DMS 273 (cell line): Measurements from ENCODE around the gene DNAI7.

Experiments used
- DNase-seq: peaks from one replicate; lab custom pipeline; 2025; ENCODE audit not compliant: unreplicated experiment; lab: John Stamatoyannopoulos, UW

The DNAI7 gene, protein sequence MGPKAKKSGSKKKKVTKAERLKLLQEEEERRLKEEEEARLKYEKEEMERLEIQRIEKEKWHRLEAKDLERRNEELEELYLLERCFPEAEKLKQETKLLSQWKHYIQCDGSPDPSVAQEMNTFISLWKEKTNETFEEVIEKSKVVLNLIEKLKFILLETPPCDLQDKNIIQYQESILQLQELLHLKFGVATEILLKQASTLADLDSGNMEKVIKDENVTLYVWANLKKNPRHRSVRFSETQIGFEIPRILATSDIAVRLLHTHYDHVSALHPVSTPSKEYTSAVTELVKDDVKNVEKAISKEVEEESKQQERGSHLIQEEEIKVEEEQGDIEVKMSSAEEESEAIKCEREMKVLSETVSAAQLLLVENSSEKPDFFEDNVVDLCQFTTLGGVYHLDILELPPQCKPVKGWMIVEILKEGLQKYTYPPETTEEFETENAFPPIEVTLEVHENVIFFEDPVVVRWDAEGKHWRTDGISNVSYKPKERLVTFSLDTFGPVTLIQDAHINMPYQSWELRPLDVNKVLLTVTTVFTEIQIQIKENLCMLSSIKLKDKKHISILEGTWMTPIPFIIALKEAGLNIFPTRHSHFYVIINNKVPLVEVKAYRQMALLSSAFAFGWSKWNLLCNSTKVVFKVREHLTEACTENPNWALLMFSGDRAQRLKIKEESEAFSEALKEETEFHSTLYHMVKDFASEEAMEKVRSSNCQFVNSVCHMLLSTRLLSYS

DNA sequence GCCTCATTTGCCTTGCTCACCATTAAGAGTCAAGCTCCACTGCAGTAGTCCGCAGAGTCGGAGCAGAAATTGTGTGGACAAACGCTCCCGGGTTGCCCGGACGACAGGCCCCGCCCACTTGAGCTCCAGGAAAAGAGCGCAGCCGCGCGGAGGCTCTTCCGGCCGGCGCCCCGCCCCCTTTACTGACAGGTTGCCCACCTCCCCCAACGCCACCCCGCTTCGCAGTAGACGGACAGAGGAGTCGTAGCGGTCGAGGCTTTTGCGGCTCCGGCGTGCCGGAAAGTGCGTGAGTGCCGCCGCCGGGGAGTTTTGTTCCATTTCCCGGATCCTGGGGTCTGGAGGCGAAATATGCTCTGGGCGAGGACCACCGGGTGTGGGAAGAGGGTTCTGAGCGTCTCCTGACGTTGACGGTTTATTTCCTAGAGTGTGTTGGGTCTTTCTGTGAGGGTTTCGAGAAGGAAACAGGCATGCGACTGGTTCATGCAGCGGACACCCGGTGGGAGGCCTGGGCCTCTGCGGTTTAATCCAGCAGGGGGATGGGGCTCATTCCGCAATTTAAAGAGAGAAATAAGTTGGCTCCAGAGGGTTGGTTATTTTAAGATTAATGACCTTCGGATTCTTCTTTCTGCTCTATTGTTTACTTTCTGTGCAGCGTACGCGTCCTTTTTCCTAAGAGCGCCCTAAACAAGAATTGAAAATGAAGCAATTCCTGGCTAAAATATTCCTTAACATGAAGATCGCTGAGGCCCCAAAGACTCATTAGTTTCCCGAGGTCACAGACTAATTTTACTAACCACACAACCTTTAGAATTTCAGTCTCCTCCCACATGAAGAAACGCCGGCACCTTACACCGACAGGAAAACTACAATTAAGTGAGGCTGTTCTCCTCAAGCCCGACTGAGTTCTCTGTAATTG, at the start of gene DNAI7, which contains the start of gene ETFRF1:
Gene DNAI7, minus strand, starts transcription at position 105 of the 916 bp plus-strand sequence. Its CDS starts 82 bp downstream, at position 23.
Gene ETFRF1, plus strand, starts transcription at position 182 of the 916 bp plus-strand sequence. CDS start 8,720 bp downstream, outside the sequence.
- DNase-seq, result peak; percentile 97

DNA sequence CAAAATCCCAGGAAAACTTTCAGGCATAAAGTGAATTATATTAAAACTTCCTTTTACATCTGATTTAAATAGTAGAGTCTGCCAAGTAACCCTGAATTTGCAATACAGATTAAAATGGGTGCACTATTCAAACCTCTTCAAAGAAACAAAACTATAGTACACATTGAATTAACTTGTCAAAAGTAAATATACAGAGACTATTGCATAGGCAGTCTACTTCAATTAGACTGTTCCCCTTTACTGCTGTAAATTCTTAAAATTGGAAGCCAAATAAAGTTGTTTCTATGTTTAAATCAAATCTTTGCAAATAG, 48.7 kb upstream of the DNAI7 start:
- no peak for DNase-seq

DNA sequence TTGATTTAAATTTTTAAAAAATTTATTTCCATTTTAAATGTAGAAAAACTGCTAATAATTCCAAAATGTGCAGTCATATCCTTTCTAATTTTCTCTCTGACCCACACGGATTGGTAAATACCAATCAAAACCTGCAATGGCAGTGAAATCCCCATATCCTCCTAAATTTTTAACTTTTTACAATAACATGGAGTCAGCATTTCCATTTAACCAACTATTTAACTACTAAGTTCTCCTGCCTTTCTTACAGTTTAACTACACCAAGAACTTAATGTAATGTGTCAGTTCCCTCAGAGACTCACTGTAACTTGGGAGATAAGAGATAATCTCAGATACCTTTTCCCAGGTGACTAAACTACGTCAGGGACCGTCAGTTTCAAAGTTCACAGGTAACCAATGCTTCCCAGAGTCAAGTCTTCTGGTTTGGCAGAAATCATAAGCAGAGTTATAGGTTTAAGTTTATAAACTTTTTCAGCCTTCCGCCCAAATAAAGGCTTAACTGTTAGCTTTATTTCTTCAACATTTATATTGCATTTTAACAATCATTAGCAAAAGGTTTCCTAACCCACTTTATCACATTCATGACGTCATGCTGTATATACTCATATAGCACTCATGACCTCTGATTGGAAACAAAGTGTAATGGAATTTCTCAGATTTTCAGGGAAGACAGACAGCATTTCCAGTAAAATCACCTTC, 48.2 kb upstream of the DNAI7 start:
- DNase-seq, result no peak

DNA sequence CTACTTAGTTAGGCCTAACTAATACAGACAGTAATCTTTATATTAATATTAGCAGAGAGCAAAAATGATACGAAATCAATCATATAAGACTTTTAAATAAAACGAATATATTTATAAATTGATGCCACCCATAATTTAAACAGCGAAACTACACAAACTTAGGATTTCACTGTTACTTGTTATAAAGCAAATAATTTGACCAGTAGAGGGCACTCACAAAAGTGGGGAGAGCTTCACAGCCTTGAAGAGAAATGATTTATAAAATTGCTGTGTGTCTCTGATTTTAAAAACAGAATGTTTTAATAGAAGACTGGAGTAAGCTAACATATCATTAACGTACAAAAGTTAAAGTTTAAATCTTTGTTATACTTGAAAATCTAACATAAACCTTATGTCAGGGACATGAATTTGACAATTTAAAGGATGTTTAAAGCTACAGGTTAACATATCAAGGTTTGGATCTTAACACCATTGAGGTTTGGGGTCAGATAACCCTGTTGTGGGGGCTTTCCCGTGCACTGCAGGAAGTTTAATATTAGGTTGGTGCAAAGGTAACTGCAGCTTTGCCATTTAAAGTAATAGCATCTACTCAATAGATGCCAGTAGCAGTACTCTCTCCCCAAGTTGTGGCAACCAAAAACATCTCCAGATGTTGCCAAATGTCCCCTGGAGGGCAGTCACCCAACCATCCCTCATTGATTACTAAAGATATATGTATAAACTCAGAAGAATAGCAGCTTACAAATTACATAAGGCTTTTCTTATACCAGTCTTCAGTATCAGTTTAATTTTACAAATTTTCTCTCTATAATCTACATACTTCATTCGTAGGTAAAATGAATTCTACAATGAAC, 46.4 kb upstream of the DNAI7 start:
- peak; percentile 50 for DNase-seq

DNA sequence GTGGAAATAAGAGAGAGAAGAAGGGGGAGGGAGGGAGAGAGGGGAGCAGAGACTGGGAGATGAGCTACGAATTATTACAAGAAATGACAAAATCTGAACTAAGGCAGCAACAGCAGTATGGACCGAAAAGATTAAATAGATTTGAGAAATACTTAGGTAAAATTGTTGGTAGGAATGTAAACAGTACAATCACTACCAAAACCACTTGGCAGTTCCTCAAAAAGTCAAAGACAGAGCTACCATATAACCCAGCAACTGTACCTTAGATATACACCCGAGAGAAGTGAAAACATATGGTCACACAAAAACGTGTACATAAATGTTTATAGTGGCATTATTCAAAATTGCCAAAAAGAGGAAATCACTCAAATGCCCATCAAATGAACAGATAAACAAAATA, 41.7 kb upstream of the DNAI7 start:
- no peak for DNase-seq

DNA sequence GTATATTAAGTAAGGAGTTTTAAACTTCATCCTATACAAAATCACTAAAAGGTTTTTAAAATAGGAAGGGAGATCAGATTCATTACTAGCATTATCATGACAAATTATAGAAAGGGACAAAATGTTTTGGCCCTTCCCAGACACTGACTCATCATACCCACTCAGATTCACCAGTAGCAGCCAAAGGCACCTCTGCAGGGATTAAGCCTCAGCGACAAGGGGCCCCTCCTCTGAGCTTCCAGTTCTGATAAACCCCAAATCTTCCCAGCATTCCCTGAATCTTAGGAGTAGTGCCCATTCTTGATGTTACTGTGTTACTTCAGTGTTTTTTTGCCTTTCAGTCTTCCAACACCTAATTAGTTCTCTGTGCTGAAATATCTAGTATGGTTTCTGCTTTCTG, 41.2 kb upstream of the DNAI7 start:
- no peak for DNase-seq

DNA sequence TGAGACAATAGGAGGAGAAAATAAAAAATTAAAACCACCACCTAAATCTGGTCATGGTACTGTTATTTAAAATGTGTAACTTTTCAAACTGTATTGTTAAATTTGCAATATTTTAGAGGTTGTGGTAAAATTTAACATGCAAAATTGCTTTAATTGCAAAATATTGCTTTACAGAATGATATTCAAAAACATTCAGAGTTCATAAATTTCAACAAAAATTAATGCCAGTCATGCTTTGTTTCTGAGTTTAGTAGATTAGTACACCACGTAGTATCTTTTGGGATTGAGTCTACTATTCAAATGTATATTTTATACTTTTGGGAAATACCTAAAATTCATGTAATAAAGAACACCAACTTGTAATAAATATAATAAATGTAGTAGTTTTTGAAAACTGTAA, 18.4 kb upstream of the DNAI7 start:
- DNase-seq, result no peak

DNA sequence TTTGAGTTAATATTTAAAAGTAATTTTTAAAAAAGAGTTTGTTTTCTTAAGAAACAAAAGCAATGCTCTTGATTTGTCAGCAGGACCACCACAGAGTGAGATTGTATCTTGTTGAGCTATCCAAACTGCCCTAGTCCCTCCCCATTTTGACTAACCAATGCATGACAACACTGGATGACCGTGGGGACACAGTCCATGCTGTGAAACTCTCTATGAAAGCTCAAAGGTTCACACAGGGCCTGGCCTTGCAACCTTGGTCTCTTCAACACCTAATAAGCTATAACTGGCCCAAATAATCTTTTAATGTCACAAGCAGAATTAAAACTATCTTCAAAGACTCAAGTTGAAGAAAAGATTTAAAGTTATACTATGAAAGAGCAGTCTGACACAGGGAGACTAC, 13.6 kb upstream of the DNAI7 start:
- no peak for DNase-seq

DNA sequence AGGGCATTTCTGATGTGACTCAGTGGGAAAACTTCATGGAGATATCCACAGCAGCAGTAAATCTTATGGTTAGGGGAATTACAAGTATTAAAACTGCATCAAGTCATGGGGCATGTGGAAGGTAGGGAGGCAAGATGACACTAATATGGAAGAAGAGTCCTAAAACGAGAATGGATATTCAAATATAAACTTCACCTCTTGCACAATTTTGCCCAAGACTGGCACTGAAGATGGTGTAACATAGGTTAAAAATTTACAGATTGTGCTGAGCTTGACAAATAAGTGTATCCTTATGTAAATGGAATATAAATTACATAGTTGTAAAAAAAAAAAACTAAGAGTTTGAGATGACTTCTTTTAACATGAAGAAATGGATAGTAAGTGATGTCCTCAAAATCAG, 12.9 kb upstream of the DNAI7 start:
- no peak for DNase-seq

DNA sequence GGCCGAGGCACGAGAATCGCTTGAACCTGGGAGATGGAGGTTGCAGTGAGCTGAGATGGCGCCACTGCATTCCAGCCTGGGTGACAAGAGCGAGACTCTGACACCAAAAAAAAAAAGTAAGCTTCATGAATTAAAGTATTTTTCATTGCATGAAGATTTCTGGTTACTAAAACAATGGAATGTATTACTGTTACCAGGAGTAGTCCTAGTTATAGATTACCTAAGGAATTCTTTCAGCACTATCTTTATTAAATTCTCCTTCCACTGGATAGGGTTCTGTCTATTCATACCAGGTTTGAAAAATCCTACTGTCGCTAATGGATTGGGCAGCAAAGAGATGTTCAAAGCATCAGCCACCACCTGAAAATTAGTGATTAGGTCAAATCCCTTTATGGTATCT, 12.5 kb upstream of the DNAI7 start:
- DNase-seq, result no peak

DNA sequence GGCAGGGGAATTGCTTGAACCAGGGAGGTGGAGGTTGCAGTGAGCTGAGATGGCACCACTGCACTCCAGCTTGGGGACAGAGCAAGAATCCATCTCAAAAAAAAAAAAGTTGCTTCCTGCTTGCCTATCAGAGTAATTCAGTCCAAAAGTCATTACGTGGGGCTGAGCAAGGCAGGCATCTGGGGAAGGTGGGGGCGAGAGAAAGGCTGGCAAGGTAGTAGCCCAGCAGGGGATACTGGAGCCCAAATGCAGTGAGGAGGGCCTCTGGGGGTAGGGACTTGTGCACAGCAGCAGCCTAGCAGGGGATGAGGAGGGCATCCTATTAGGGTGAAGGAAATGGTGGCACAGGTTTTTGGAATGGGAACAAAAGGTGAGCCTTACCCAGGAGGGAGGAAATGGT, 7.2 kb upstream of the DNAI7 start:
- no peak for DNase-seq

DNA sequence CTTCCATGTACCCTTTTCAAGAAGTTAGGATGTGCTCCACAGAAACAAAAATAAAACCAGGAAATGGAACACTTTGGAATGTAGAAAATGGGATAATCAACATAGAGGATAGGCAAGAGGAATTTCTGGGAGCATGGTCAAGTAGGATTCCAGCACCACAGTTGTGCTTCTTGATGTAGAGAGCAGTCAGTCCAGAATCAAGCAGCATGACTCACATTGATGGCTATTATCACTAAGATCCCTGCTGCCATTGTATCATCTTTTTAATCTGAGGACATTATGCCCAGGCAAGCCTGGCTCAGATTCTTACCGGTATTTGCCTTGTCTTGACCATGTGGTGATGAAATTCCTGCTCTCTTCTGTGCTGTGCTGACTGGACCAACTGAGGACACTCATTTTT, 5.7 kb upstream of the DNAI7 start:
- no peak for DNase-seq

DNA sequence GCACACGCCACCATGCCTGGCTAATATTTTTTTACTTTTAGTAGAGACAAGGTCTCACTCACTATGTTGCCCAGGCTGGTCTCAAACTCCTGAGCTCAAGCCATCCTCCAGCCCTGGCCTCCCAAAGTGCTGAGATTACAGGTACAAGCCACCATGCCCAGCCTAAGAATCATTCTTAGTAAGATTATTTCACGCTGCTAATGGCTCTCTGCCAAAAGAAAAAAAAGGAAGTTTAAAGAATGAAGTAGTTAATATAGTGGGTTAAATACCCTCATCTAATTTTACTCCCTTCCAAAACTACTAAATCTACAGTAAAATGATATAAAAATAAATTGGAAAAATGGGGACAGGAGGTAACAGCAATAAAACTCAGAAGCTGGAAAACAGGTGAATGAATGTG, 2.6 kb upstream of the DNAI7 start:
- DNase-seq, result no peak

DNA sequence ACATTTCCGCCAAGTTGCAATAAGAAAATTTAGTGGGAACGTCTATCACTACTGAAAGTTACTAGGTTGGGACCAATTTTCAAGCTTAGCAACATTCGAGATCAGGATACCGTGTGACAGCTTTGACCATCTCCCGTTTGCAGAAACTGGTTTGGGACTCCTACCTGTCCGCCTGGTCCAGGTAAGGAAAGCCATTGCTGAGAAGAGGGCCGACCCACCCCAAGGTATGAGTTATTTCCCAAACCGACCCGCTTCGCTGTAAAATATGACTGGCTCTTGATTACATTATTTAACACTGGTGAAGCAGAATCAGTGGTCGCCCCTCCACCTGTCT, 271 bp downstream of the DNAI7 start:
- DNase-seq, result no peak

DNA sequence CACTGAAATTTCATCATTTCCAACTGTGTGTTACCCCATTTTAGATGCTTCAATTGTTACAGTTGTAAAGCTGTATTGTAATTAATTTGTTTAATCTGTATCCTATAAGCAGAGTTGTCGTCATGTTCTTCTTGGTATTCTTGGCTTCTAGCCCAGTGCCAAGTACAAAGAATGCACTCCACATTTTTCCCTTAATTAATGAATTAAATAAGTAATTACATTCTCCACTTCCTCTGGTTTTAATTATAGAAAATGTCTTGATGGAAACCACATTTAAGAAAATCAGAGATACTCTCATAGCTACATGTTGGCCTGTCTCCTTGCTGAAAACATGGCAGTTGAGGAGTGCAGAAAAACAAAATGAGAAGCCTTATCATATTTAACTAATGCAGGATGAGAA, 746 bp downstream of the DNAI7 start:
- DNase-seq, result no peak

DNA sequence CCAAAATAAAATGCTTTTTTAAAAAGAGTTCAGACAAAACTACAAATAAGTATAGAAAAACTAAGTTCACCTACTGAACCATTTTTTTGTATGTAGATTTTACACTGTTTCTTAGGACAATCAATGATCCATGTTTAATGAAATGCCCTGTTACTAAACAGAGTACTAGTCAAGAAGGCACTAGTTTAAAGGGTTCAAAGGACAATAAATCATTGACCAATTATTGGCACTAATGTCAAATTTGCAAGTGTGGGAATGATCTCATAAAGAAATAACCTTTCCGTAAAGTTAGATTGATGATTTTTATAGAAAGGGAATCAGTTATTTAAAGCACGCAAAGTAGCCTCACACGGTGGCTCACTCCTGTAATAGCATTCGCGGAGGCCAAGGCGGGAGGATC, 4.2 kb downstream of the DNAI7 start:
- DNase-seq, result no peak

DNA sequence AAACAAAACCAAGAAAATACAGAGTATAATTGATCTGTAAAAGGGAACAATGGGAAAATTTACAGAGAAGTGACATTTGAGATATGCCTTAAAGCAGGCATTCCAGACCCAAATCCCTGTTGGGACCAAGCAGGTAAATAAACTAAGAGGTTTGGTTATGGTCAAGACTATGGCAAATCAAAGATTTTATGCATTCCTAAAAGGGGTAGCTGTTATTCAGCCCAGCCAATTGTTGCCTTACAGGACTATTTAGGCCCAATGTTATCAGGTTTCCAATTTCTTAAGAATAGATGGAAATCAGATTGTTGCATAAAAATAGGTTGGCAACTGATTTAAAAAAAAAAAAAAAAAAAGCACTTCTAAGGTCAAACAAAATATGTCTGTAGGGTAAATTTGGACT, 5.3 kb downstream of the DNAI7 start:
- DNase-seq, result no peak

DNA sequence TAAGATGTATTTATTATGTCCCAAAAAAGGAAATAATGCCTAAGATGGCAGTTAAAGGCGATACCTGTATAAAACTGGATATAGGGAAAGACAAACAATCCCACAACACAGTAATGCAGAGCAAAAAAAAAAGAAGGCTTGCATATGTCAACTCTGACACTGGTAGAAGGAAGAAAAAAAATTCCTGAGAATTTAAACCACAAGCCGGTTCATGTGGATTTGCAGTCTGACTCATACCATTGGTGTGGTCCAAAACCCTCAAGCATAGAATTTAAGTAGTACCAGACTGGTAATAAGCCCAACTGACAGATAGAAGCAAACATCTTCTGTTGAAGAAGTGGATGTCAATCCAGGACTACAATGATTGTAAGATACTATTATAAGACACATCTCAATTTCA, 7.2 kb downstream of the DNAI7 start:
- no peak for DNase-seq

DNA sequence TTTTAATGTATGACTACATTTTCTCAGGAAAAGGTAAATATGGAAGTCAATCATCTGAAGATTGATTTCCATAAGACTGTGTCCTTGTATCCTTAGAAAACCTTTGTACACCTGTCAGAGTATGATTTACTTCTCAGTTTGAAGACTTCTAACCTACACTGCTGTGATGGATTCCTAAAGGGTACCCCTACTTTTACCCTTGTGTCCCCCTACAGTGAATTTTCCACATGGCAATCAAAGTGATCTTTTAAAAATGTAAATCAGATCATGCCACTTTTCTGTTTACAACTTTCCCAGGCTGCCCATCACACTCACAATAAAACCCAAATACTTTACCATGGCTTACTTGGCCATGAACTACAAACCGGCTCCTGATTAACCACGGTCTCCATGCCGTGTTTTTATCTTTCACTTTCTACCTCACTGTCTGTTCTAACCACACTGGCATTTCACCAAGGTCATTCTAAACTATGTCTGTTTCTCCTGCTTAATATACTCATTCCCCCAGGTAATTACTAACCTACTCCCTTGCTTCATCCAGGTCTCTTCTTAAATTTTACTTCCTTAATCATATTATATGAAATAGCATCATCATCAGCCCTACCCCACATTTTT, 8.1 kb downstream of the DNAI7 start:
- DNase-seq, result no peak
